ENCODE measurements around the gene GLRX3. TPM values are rescaled to one million over a fixed set of nuclear protein-coding genes. Genes with fewer than 3 reads are reported as not detected.

The GLRX3 gene
- polyA plus RNA-seq, 1 experiment: 126 TPM

DNA sequence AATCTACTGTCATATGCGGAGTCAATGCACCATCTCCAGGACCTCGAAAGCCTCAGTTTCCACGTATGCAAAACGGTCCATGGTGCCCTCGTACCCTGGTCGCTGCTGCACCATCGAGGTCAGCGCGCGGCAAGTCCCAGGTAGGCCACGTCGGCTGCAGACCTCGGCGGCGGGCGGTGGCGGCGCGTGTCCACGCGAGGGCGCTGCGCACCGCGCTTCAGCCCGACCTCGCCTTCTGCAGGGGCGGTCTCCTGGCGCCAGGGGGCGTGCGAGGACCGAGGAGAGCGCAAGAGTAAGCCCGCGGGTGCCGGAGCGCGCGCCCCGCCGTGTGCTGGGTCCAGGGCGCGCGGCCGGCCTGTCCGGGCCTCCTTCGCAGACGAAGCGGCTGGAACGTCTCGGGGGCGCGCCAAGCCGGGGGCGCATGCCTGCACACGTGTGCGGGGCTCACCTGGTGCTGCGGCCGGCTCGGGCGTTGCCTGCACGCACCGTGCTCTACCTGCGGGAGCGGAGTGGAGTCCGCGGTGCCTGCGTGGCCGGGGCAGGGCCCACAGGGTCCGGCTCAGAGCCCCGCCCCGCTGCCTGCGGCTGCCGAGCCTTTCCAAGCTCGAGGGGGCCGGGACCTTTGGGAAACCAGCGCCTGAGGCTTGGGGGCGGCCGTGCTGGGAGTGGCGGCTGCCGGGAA is 54.0 kb downstream of the GLRX3 start:
- Histone ChIP-seq H3K27ac (ENCODE audit: low read depth, low read length) (no peak overlapping the region), H3K27me3 (ENCODE audit: control insufficient read depth, insufficient read depth, low read length) (no peaks in the 10 kb centered on the region), H3K9me3 (ENCODE audit: control insufficient read depth, insufficient read depth, low read length) (peaks cover 4% of the 10 kb centered on the region; the same call in 1 of the 2 replicates), H3K4me3 (ENCODE audit: low read depth, low read length) (peak overlapping the region; percentile 68)
- TF ChIP-seq, protein P1, sequence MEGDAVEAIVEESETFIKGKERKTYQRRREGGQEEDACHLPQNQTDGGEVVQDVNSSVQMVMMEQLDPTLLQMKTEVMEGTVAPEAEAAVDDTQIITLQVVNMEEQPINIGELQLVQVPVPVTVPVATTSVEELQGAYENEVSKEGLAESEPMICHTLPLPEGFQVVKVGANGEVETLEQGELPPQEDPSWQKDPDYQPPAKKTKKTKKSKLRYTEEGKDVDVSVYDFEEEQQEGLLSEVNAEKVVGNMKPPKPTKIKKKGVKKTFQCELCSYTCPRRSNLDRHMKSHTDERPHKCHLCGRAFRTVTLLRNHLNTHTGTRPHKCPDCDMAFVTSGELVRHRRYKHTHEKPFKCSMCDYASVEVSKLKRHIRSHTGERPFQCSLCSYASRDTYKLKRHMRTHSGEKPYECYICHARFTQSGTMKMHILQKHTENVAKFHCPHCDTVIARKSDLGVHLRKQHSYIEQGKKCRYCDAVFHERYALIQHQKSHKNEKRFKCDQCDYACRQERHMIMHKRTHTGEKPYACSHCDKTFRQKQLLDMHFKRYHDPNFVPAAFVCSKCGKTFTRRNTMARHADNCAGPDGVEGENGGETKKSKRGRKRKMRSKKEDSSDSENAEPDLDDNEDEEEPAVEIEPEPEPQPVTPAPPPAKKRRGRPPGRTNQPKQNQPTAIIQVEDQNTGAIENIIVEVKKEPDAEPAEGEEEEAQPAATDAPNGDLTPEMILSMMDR (IDR thresholded peaks at IDR 0.05; ENCODE audit: low read depth, low read length): peak; percentile 82
- ChIA-PET POLR2A (no interaction called here), CTCF (interaction anchor here (0.6 to 4.6 kb wide), 17 partner anchors 8 to 1850 kb away, joined by 3 to 26 read pairs (median 4); no protein-coding TSS in a partner anchor)
- peak; percentile 51 for DNase-seq (ENCODE audit: low read depth, low spot score)

DNA sequence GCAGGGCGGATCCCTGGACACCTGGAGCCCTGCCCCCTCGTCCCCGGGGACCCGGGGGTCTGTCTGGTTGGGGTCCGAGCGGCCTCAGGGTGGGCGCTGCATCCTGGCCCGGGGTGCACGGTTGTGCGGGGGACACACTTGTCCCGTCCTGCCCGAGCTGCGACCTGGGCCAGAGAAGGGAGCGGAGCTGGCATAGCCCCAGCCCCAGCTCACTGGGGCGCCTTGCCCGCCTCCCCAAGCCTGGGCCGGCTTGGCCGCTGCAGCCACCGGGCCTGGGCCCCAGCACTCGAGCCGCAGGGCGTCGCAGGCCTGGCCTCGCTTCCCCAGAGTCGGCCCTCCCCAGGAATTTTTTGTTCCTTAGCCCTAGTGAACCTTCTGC is 54.5 kb downstream of the GLRX3 start:
- Histone ChIP-seq H3K27ac (ENCODE audit: low read depth, low read length) (no peak overlapping the region), H3K4me3 (ENCODE audit: low read depth, low read length) (peak overlapping the region; percentile 68), H3K27me3 (ENCODE audit: control insufficient read depth, insufficient read depth, low read length) (no peaks in the 10 kb centered on the region), H3K9me3 (ENCODE audit: control insufficient read depth, insufficient read depth, low read length) (peaks cover 4% of the 10 kb centered on the region; the same call in 1 of the 2 replicates)
- TF ChIP-seq, protein P1 (IDR thresholded peaks at IDR 0.05; ENCODE audit: low read depth, low read length): no peak
- POLR2A ChIA-PET: no interaction called here
- DNase-seq (ENCODE audit: low read depth, low spot score): no peak
- CTCF ChIA-PET: interaction anchor here (0.7 to 4.6 kb wide), 10 partner anchors 8 to 1684 kb away, joined by 3 to 26 read pairs (median 5); no protein-coding TSS in a partner anchor

DNA sequence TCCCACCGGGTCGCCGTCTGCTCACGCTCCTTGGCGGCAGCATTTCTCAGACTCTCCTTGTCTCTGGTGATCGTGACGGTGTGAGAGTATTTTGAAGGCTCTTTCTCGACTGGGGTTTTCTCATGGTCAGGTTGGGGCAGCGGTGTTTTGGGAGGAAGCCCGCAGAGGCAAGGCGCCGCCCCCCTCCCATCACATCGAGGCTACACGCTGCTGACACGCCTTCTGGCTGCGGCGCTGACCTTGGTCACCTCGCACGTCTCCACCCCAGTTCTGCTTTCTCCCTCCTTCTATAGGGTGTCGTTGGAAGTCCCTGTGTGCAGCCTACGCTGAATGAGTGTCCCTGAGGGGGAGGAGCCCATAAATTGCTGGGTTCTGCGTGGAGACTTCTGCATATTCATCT is 55.2 kb downstream of the GLRX3 start:
- Histone ChIP-seq H3K27me3 (ENCODE audit: control insufficient read depth, insufficient read depth, low read length) (no peaks in the 10 kb centered on the region), H3K9me3 (ENCODE audit: control insufficient read depth, insufficient read depth, low read length) (peaks cover 4% of the 10 kb centered on the region; the same call in 1 of the 2 replicates), H3K27ac (ENCODE audit: low read depth, low read length) (no peak overlapping the region), H3K4me3 (ENCODE audit: low read depth, low read length) (no peak overlapping the region)
- POLR2A ChIA-PET: no interaction called here
- CTCF ChIA-PET: interaction anchor here (1.0 to 4.6 kb wide), 8 partner anchors 8 to 1683 kb away, joined by 3 to 26 read pairs (median 4); no protein-coding TSS in a partner anchor
- no peak for DNase-seq (ENCODE audit: low read depth, low spot score)
- TF ChIP-seq, protein P1 (IDR thresholded peaks at IDR 0.05; ENCODE audit: low read depth, low read length): no peak

DNA sequence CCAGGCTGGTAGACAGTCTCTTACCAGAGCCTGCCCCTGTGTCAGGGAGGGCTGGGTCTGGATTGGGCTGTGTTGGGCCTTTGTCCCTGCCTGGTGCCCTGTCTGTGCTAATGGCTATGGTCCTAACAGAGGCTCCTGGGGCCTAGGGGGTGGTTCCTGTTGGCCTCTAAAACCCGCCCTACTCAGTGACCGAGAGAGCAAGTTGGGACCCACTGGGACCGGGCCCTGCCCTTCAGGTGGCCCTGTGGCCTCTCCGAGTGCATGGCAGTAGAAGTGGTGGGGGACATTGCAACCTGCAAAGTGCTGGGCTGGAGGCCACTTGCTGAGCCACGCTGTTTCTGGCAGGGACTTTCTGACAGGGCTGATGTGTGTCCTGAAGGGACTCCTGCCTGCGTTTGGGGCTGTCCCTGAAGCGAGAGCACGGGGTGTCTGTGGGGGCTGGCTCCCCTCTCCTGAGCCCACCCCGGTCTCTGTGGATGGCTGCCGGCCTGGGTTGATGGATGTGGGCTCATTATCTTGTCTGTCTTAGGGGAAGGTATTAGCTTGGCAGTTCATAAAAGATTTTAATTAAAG is 56.2 kb downstream of the GLRX3 start:
- Histone ChIP-seq H3K27ac (ENCODE audit: low read depth, low read length) (no peak overlapping the region), H3K9me3 (ENCODE audit: control insufficient read depth, insufficient read depth, low read length) (peaks cover 4% of the 10 kb centered on the region; the same call in 1 of the 2 replicates), H3K4me3 (ENCODE audit: low read depth, low read length) (no peak overlapping the region), H3K27me3 (ENCODE audit: control insufficient read depth, insufficient read depth, low read length) (no peaks in the 10 kb centered on the region)
- POLR2A ChIA-PET: no interaction called here
- TF ChIP-seq, protein P1 (IDR thresholded peaks at IDR 0.05; ENCODE audit: low read depth, low read length): no peak
- CTCF ChIA-PET: interaction anchor here (4.6 kb wide), 1 partner anchor 1682 kb away, joined by 26 read pairs; no protein-coding TSS in a partner anchor
- no peak for DNase-seq (ENCODE audit: low read depth, low spot score)

DNA sequence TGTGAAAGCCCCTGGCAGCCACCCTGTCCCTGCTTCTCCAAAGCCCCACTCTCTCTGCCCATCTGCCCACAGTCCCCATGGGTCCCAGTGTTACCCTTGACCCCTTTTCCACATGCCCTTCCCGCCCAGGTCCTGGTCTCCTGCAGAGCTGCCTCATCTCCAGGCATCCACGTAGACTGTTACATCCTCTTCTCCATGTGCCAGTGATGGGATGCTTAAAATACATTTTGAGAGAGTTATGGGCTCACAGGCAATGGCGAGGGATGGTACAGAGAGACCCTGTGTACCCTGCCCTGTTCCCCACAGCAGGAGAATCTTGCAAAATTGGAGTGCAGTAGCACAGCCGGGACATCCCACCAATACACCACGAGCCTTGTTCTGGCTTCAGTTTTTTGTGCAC is 56.8 kb downstream of the GLRX3 start:
- TF ChIP-seq, protein P1 (IDR thresholded peaks at IDR 0.05; ENCODE audit: low read depth, low read length): no peak
- ChIA-PET POLR2A (no interaction called here), CTCF (no interaction called here)
- H3K27ac ChIP-seq (ENCODE audit: low read depth, low read length): no peak overlapping the region
- DNase-seq (ENCODE audit: low read depth, low spot score): no peak
- no peak overlapping the region for H3K4me3 ChIP-seq (ENCODE audit: low read depth, low read length)
- H3K27me3 ChIP-seq (ENCODE audit: control insufficient read depth, insufficient read depth, low read length): no peaks in the 10 kb centered on the region
- H3K9me3 ChIP-seq (ENCODE audit: control insufficient read depth, insufficient read depth, low read length): peaks cover 4% of the 10 kb centered on the region; the same call in 1 of the 2 replicates
